ENCODE data around the gene TACC3. TPM values are rescaled to one million over a fixed set of nuclear protein-coding genes. Genes with fewer than 3 reads are reported as not detected.

Gene TACC3
- total RNA-seq, 1 donor from 2014 or later, result 15.9 TPM

- Mint-ChIP-seq H3K36me3 (ENCODE audit: low read depth) (peaks cover 19% of the 10 kb centered on the region), H3K9me3 (ENCODE audit: low read depth) (no peaks in the 10 kb centered on the region)
Measured at GRCh38 chr4:1738410-1738809, 17.1 kb downstream of the TACC3 start.

DNA sequence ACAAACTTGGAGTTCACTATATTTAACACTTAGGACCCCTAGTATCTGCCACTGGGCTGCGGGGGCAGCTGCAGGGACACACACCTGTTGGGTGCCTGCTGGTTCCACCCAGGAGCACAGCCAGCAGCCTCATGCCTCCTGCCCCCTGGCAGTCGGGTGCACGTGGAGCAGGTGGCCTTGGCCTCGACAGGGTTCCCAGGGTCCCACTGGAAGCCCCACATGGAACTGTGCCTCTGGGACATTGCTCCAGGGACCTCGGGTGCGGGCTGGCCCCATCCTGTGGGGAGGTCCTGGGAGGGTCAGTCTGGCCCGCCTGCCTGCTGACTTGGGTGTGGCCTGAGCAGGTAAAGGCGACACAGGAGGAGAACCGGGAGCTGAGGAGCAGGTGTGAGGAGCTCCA is 18.0 kb downstream of the TACC3 start:
- Mint-ChIP-seq H3K36me3 (ENCODE audit: low read depth) (peaks cover 19% of the 10 kb centered on the region), H3K27ac (ENCODE audit: unreplicated experiment) (no peak overlapping the region), H3K4me1 (ENCODE audit: low read depth) (no peaks in the 10 kb centered on the region), H3K27me3 (ENCODE audit: low read depth) (no peaks in the 10 kb centered on the region), H3K4me3 (ENCODE audit: unreplicated experiment) (no peak overlapping the region), H3K9me3 (ENCODE audit: low read depth) (no peaks in the 10 kb centered on the region)
- DNase-seq (ENCODE audit: low spot score), result no peak
- TF ChIP-seq, protein P1, sequence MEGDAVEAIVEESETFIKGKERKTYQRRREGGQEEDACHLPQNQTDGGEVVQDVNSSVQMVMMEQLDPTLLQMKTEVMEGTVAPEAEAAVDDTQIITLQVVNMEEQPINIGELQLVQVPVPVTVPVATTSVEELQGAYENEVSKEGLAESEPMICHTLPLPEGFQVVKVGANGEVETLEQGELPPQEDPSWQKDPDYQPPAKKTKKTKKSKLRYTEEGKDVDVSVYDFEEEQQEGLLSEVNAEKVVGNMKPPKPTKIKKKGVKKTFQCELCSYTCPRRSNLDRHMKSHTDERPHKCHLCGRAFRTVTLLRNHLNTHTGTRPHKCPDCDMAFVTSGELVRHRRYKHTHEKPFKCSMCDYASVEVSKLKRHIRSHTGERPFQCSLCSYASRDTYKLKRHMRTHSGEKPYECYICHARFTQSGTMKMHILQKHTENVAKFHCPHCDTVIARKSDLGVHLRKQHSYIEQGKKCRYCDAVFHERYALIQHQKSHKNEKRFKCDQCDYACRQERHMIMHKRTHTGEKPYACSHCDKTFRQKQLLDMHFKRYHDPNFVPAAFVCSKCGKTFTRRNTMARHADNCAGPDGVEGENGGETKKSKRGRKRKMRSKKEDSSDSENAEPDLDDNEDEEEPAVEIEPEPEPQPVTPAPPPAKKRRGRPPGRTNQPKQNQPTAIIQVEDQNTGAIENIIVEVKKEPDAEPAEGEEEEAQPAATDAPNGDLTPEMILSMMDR (IDR thresholded peaks at IDR 0.05), result no peak

More at GRCh38 chr4:1738410-1738809, 17.1 kb downstream of the TACC3 start:
- Mint-ChIP-seq H3K4me3 (ENCODE audit: unreplicated experiment) (no peak overlapping the region), H3K27ac (ENCODE audit: unreplicated experiment) (no peak overlapping the region), H3K27me3 (ENCODE audit: low read depth) (no peaks in the 10 kb centered on the region), H3K4me1 (ENCODE audit: low read depth) (no peaks in the 10 kb centered on the region)
- TF ChIP-seq, protein P1 (IDR thresholded peaks at IDR 0.05), result no peak
- no peak for DNase-seq (ENCODE audit: low spot score)

DNA sequence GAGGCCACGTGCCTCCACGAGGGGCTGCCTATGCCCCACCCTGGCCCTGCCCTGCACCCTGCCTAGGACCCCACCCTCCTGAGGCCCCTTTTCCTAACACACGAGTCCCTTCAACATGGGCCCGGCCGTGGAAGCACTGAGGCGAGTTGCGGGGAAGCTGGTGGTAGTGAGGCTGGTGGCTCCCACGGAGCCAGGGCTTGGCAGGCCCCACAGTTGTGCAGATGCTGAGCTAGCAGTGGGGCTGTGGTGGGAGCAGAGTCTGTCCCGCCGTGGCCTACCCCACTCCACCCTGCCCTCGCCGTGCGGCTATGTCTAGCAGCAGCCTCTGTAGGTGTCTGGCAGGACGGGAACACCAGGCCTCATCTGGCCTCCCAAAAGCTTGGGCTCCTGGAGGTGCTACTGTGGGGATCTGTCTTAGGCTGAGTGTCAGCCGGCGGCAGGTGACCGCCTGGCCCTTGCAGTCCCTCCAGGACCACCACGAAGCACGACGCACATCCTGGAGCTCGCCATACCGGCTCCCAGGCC is 18.8 kb downstream of the TACC3 start:
- TF ChIP-seq, protein P1 (IDR thresholded peaks at IDR 0.05), result no peak
- no peak for DNase-seq (ENCODE audit: low spot score)
- Mint-ChIP-seq H3K4me3 (ENCODE audit: unreplicated experiment) (no peak overlapping the region), H3K27ac (ENCODE audit: unreplicated experiment) (no peak overlapping the region), H3K9me3 (ENCODE audit: low read depth) (no peaks in the 10 kb centered on the region), H3K4me1 (ENCODE audit: low read depth) (no peaks in the 10 kb centered on the region), H3K36me3 (ENCODE audit: low read depth) (peaks cover 19% of the 10 kb centered on the region), H3K27me3 (ENCODE audit: low read depth) (no peaks in the 10 kb centered on the region)

GRCh38 chr4:1741208-1741607 is 19.9 kb downstream of the TACC3 start:
- H3K27me3 Mint-ChIP-seq (ENCODE audit: low read depth), result no peaks in the 10 kb centered on the region
- H3K27ac Mint-ChIP-seq (ENCODE audit: unreplicated experiment), result no peak overlapping the region
- no peak overlapping the region for H3K4me3 Mint-ChIP-seq (ENCODE audit: unreplicated experiment)

DNA sequence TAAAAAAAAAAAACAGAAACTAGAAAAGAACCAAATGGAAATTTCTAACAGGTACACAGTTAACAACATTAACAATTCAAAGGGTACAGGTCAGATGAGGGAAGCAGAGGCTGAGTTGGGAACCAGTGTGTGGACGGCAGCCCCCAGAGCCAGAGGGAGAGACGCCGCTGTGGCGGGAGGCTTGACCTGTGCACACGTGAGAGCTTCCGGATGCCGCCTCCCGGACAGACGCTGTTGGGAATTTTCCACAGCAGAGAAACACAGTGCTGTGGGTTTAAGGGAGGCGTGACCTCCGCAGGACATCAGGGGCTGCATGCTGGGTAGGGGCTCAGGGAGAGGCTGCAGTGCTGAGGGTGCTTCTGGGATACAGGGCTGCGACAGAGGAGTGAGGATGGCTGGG is 22.2 kb downstream of the TACC3 start:
- Mint-ChIP-seq H3K4me3 (ENCODE audit: unreplicated experiment) (no peak overlapping the region), H3K36me3 (ENCODE audit: low read depth) (peaks cover 10% of the 10 kb centered on the region), H3K27me3 (ENCODE audit: low read depth) (no peaks in the 10 kb centered on the region), H3K27ac (ENCODE audit: unreplicated experiment) (peak overlapping the region; percentile 5), H3K9me3 (ENCODE audit: low read depth) (no peaks in the 10 kb centered on the region), H3K4me1 (ENCODE audit: low read depth) (no peaks in the 10 kb centered on the region)
- TF ChIP-seq, protein P1 (IDR thresholded peaks at IDR 0.05), result no peak
- no peak for DNase-seq (ENCODE audit: low spot score)

More at GRCh38 chr4:1741208-1741607, 19.9 kb downstream of the TACC3 start:
- H3K4me1 Mint-ChIP-seq (ENCODE audit: low read depth), result no peaks in the 10 kb centered on the region
- no peaks in the 10 kb centered on the region for H3K9me3 Mint-ChIP-seq (ENCODE audit: low read depth)
- TF ChIP-seq, protein P1 (IDR thresholded peaks at IDR 0.05), result no peak
- peaks cover 19% of the 10 kb centered on the region for H3K36me3 Mint-ChIP-seq (ENCODE audit: low read depth)
- no peak for DNase-seq (ENCODE audit: low spot score)
